HepG2 (cell line): ENCODE results near the gene GADD45A. TPM values are rescaled to one million over a fixed set of nuclear protein-coding genes. Genes with fewer than 3 reads are reported as not detected.

Experiments
- CHD2 ChIP-seq: IDR thresholded peaks from 2 replicates; pipeline ENCODE4 v1.6.1; 2011; ENCODE audit warnings: low read depth, low read length, improper control_type of control experiment
- EP300 ChIP-seq, 3 experiments: sonication (generic) in 1 of 3; formaldehyde crosslinking in 1 of 3; IDR thresholded peaks; 2 replicates each; pipeline versions ENCODE4 v1.5.1 to v1.6.1; 2011 to 2020; ENCODE audit warnings: low read depth in 2 of 3, low read length in 2 of 3, borderline replicate concordance in 1 of 3, improper control_type of control experiment in 1 of 3, mild to moderate bottlenecking in 1 of 3, missing genetic modification reagents in 1 of 3, moderate library complexity in 1 of 3
- ESRRA ChIP-seq: sonication (generic); formaldehyde crosslinking; IDR thresholded peaks from 2 replicates; pipeline ENCODE4 v1.5.1; 2020; ENCODE audit warnings: mild to moderate bottlenecking, low read depth, missing genetic modification reagents
- HDAC1 ChIP-seq: sonication (generic); formaldehyde crosslinking; IDR thresholded peaks from 2 replicates; pipeline ENCODE4 v1.5.1; 2020; ENCODE audit warnings: mild to moderate bottlenecking, missing genetic modification reagents
- HHEX ChIP-seq: IDR thresholded peaks from 2 replicates; pipeline ENCODE4 v1.6.1; 2016; ENCODE audit warnings: control low read depth
- ISX ChIP-seq: sonication (generic); formaldehyde crosslinking; conservative IDR thresholded peaks from 2 replicates; pipeline ENCODE4 v1.5.0; 2020; ENCODE audit warnings: missing genetic modification reagents
- KDM4B ChIP-seq: sonication (generic); formaldehyde crosslinking; IDR thresholded peaks from 2 replicates; pipeline ENCODE4 v1.4.0; 2020; ENCODE audit warnings: missing genetic modification reagents
- NFATC3 ChIP-seq: sonication (generic); formaldehyde crosslinking; IDR thresholded peaks from 2 replicates; pipeline ENCODE4 v1.5.1; 2020; ENCODE audit warnings: mild to moderate bottlenecking, missing genetic modification reagents
- PLRG1 ChIP-seq: fragments of 450-650 bp; conservative IDR thresholded peaks from 2 replicates; pipeline ENCODE4 v1.6.1; 2016
- RARG ChIP-seq: sonication (generic); formaldehyde crosslinking; IDR thresholded peaks from 2 replicates; pipeline ENCODE4 v1.4.0; 2020; ENCODE audit warnings: low read depth, mild to moderate bottlenecking, missing genetic modification reagents
- SETDB1 ChIP-seq: sonication (generic); formaldehyde crosslinking; IDR thresholded peaks from 2 replicates; pipeline ENCODE4 v1.5.1; 2020; ENCODE audit warnings: missing genetic modification reagents, mild to moderate bottlenecking, borderline replicate concordance
- ZNF280B ChIP-seq: sonication (generic); formaldehyde crosslinking; IDR thresholded peaks from 2 replicates; pipeline ENCODE4 v1.5.0; 2020; ENCODE audit warnings: missing genetic modification reagents, mild to moderate bottlenecking, borderline replicate concordance
- ZNF317 ChIP-seq: sonication (generic); formaldehyde crosslinking; IDR thresholded peaks from 2 replicates; pipeline ENCODE4 v1.5.0; 2020; ENCODE audit warnings: mild to moderate bottlenecking, missing genetic modification reagents
- ZNF550 ChIP-seq: sonication (generic); formaldehyde crosslinking; IDR thresholded peaks from 2 replicates; pipeline ENCODE4 v1.4.0; 2020; ENCODE audit warnings: mild to moderate bottlenecking, missing genetic modification reagents, borderline replicate concordance
- polyA plus RNA-seq, 8 experiments: library from polyadenylated mRNA; depleted of rRNA in 3 of 8; stranded (reverse) in 7 of 8; unstranded in 1 of 8; fragments of >200 nt; fragmentation: Illumina TruSeq in 4 of 8; extraction: Trizol in 4 of 8; gene quantifications; 2 replicates each; pipeline versions ENCODE4 v1.2.1 to v1.2.3, GENCODE V29; 2011 to 2016; ENCODE audit warnings: low read depth in 4 of 8, missing spikeins in 1 of 8, mixed read lengths in 1 of 8; ENCODE audit not compliant: insufficient read depth in 1 of 8
- total RNA-seq, 5 experiments: library from RNA; depleted of rRNA; stranded (reverse); fragments of >200 nt; fragmentation: Illumina TruSeq; extraction: Trizol; gene quantifications; 2 replicates each; pipeline ENCODE4 v1.2.3, GENCODE V29; 2016; ENCODE audit warnings: low read depth in 1 of 5
- TF ChIP-seq, protein P1 (sequence below): sonication (generic); formaldehyde crosslinking; IDR thresholded peaks from 2 replicates; pipeline ENCODE4 v1.4.0; 2020; ENCODE audit warnings: mild to moderate bottlenecking, missing genetic modification reagents
- TF ChIP-seq, protein P2 (sequence below): sonication (generic); formaldehyde crosslinking; IDR thresholded peaks from 2 replicates; pipeline ENCODE4 v1.5.0; 2020; ENCODE audit warnings: missing genetic modification reagents
- TF ChIP-seq, protein P3 (sequence below), 2 experiments: IDR thresholded peaks; 2 replicates each; pipeline ENCODE4 v1.6.1; 2011 to 2012; ENCODE audit warnings: low read length in 2 of 2, borderline replicate concordance in 1 of 2, low read depth in 1 of 2, mild to moderate bottlenecking in 1 of 2, moderate library complexity in 1 of 2
- TF ChIP-seq, protein P4 (sequence below): IDR thresholded peaks from 2 replicates; pipeline ENCODE4 v1.6.1; 2016; ENCODE audit warnings: mild to moderate bottlenecking, missing biosample characterization, missing genetic modification reagents

The GADD45A gene
- total and polyA plus RNA-seq, 2 of the 13 experiments (the other 11 are each of a cell fraction or from before 2014, with no cell fraction given): 33.2 to 46.2 TPM

DNA sequence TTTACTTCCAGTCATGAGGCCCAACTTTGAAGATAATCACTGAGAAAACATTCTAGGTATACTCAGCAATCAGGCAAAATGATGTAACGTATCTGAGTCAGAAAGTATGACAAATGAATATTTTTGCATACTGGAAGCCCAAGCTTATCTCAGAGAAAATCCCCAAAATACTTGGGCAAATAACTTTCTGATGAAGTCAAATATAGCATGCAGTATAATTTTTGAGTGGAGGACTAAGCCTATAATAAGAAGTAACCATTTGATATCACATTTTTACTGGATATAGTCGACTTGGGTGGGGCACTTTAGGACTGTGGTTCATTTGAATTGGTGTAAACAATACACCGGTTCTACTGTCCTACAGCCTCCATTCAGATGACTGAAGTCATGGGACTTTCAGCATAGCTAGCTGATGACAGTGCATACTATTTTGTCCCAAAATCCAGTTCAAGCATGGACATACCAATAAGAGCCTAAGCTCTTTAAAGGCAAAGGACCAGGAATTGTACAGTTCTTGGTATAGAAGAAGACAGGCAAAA is 2.3 kb upstream of the GADD45A start (continued):
- TF ChIP-seq, protein P1, sequence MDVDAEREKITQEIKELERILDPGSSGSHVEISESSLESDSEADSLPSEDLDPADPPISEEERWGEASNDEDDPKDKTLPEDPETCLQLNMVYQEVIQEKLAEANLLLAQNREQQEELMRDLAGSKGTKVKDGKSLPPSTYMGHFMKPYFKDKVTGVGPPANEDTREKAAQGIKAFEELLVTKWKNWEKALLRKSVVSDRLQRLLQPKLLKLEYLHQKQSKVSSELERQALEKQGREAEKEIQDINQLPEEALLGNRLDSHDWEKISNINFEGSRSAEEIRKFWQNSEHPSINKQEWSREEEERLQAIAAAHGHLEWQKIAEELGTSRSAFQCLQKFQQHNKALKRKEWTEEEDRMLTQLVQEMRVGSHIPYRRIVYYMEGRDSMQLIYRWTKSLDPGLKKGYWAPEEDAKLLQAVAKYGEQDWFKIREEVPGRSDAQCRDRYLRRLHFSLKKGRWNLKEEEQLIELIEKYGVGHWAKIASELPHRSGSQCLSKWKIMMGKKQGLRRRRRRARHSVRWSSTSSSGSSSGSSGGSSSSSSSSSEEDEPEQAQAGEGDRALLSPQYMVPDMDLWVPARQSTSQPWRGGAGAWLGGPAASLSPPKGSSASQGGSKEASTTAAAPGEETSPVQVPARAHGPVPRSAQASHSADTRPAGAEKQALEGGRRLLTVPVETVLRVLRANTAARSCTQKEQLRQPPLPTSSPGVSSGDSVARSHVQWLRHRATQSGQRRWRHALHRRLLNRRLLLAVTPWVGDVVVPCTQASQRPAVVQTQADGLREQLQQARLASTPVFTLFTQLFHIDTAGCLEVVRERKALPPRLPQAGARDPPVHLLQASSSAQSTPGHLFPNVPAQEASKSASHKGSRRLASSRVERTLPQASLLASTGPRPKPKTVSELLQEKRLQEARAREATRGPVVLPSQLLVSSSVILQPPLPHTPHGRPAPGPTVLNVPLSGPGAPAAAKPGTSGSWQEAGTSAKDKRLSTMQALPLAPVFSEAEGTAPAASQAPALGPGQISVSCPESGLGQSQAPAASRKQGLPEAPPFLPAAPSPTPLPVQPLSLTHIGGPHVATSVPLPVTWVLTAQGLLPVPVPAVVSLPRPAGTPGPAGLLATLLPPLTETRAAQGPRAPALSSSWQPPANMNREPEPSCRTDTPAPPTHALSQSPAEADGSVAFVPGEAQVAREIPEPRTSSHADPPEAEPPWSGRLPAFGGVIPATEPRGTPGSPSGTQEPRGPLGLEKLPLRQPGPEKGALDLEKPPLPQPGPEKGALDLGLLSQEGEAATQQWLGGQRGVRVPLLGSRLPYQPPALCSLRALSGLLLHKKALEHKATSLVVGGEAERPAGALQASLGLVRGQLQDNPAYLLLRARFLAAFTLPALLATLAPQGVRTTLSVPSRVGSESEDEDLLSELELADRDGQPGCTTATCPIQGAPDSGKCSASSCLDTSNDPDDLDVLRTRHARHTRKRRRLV: no peak
- TF ChIP-seq, protein P2, sequence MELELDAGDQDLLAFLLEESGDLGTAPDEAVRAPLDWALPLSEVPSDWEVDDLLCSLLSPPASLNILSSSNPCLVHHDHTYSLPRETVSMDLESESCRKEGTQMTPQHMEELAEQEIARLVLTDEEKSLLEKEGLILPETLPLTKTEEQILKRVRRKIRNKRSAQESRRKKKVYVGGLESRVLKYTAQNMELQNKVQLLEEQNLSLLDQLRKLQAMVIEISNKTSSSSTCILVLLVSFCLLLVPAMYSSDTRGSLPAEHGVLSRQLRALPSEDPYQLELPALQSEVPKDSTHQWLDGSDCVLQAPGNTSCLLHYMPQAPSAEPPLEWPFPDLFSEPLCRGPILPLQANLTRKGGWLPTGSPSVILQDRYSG: no peak
- TF ChIP-seq, protein P3, sequence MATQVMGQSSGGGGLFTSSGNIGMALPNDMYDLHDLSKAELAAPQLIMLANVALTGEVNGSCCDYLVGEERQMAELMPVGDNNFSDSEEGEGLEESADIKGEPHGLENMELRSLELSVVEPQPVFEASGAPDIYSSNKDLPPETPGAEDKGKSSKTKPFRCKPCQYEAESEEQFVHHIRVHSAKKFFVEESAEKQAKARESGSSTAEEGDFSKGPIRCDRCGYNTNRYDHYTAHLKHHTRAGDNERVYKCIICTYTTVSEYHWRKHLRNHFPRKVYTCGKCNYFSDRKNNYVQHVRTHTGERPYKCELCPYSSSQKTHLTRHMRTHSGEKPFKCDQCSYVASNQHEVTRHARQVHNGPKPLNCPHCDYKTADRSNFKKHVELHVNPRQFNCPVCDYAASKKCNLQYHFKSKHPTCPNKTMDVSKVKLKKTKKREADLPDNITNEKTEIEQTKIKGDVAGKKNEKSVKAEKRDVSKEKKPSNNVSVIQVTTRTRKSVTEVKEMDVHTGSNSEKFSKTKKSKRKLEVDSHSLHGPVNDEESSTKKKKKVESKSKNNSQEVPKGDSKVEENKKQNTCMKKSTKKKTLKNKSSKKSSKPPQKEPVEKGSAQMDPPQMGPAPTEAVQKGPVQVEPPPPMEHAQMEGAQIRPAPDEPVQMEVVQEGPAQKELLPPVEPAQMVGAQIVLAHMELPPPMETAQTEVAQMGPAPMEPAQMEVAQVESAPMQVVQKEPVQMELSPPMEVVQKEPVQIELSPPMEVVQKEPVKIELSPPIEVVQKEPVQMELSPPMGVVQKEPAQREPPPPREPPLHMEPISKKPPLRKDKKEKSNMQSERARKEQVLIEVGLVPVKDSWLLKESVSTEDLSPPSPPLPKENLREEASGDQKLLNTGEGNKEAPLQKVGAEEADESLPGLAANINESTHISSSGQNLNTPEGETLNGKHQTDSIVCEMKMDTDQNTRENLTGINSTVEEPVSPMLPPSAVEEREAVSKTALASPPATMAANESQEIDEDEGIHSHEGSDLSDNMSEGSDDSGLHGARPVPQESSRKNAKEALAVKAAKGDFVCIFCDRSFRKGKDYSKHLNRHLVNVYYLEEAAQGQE (IDR thresholded peaks at IDR 0.05; ENCODE audit: borderline replicate concordance in 1 of 2, low read depth in 1 of 2, low read length in 2 of 2): no peak
- no peak for TF ChIP-seq ESRRA (CRISPR knock-in tag)
- no peak for TF ChIP-seq HDAC1 (CRISPR knock-in tag)
- TF ChIP-seq ZNF280B (CRISPR knock-in tag): no peak
- TF ChIP-seq HHEX: no peak
- no peak for TF ChIP-seq ISX (CRISPR knock-in tag)
- no peak for TF ChIP-seq PLRG1
- TF ChIP-seq CHD2: no peak
- TF ChIP-seq KDM4B: no peak
- no peak for TF ChIP-seq SETDB1 (CRISPR knock-in tag)
- TF ChIP-seq EP300 (IDR thresholded peaks at IDR 0.05; ENCODE audit: low read depth in 2 of 2, low read length in 2 of 2): peak in 1 of 2 experiments; percentile 39; a peak in 1 of 4 replicates
- no peak; the same call in 1 of the 2 replicates for TF ChIP-seq EP300 (CRISPR knock-in tag; IDR thresholded peaks at IDR 0.05; ENCODE audit: borderline replicate concordance)
- no peak for TF ChIP-seq ZNF550
- no peak for TF ChIP-seq NFATC3
- TF ChIP-seq ZNF317 (CRISPR knock-in tag): 0 out of 2 replicates have a peak, but pooled peaks have one; percentile 30
- TF ChIP-seq, protein P4, sequence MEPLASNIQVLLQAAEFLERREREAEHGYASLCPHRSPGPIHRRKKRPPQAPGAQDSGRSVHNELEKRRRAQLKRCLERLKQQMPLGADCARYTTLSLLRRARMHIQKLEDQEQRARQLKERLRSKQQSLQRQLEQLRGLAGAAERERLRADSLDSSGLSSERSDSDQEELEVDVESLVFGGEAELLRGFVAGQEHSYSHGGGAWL: no peak
- TF ChIP-seq RARG (CRISPR knock-in tag): no peak
